Activated CD8-positive, alpha-beta memory T cell treated with anti-CD3 and anti-CD28 coated beads for 4 hours (primary cell): ENCODE measurements around the gene HMG20B.
A peak's percentile ranks its signal among the peaks of the same experiment; 100 is the strongest.

ENCODE experiments used
- DNase-seq, 2 donors: peaks; one replicate each; pipeline ENCODE4 v3.0.0-alpha.2; 2020; ENCODE audit warnings: low read depth in 2 of 2

HMG20B gene

GRCh38 chr19:3607303-3608078, 34.7 kb downstream of the HMG20B start:
- DNase-seq: no peak

- DNase-seq: no peak
These were observed 35.4 kb downstream of the HMG20B start for GRCh38 chr19:3608079-3608641.

- no peak for DNase-seq
These were observed 36.1 kb downstream of the HMG20B start for GRCh38 chr19:3608750-3609322.

- DNase-seq: no peak
These were observed 37.3 kb downstream of the HMG20B start for GRCh38 chr19:3609779-3610719.

- DNase-seq: no peak
These were observed 38.3 kb downstream of the HMG20B start for GRCh38 chr19:3610745-3611717.

GRCh38 chr19:3611841-3612240, 39.1 kb downstream of the HMG20B start:
- DNase-seq: no peak

DNA sequence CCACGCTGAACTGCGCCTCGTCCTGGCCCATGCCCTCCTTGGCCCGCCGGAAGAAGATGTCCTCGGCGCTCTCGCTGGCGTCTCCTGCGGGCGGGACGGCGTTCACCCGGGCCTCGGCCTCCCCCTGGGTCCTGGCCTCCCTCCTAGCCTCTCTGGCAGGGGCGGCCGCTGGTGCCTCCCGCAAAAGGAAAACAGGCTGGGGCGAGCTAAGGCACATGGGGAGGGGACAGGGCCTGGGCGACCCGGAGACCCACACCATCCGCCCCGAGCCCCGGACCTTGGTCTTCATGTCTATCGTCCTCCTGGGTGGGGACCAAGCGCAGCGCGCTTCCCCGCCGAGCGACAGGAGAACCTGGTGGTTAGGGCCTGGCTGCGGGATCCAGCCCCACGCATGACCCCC, 39.6 kb downstream of the HMG20B start:
- no peak for DNase-seq

- no peak for DNase-seq
These were observed 40.4 kb downstream of the HMG20B start for GRCh38 chr19:3612901-3613741.

DNA sequence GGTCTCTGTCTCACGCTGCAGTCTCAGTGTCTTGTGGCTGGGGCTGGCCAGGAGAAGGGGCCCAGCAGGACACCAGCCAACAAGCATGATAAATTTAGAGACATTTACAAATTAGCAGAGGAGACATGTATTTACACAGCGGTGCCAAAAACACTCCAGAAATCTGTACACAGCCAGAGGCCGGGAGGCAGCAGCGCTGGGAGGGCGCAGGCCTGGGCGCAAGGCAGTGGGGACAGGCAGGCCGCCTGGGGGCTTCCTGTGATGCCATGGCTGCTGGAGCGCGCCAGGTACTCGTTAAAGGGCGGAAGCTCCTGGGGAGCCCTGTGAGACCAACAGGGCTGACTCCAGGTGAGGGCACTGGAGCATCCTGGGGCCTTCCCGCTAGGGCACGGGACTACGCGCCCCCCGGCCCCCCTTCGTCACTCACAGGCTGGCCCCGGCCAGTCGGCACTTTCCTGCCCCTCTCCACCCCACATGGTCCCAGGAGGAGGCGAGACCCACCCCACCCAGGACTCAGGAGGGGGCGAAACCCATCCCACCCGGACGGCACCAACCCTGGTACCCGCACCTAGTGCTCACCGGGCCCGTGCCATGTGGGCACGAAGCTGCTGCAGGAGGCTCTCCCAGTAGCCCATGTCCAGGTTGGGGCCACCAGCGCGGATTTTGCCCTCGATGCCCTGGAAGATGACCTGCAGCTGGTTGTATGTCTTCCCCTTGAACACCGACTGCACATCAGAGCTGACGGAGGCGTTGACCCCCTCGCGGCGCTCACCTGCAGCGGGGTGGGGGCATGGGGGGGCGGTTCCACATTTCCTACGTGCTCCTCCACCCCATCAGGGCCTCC, 41.3 kb downstream of the HMG20B start:
- no peak for DNase-seq

- DNase-seq: no peak
These were observed 42.2 kb downstream of the HMG20B start for GRCh38 chr19:3614858-3615505.

DNA sequence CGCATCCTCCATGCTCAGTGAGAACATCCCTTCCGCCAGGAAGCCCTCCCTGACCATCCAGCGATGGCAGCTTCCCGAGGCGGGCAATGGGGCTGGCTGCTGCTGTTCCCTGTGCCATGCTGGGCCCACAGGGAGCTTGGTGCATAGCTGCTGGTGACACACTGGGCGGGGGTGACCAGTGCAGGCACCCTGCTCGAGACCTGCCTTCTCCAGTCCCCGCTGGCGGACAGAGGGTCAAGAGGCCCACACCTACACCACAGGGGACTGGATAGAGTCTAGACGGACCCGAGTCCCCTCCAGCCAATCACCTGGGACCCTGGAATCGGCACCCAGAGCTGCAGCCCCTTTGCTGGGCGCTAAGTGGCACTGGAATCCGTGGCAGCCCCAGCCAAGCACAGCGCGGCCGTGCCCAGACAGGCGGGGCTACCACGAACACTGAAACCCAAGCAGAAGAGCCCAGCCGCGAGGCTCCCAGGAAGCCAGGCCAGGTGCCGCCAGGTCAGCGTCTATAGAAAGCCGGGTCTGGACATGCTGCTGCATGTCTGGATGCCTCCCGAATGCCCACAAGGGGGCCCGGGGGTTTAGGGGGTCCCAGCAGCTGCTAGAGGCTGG, 42.9 kb downstream of the HMG20B start:
- DNase-seq: no peak

DNA sequence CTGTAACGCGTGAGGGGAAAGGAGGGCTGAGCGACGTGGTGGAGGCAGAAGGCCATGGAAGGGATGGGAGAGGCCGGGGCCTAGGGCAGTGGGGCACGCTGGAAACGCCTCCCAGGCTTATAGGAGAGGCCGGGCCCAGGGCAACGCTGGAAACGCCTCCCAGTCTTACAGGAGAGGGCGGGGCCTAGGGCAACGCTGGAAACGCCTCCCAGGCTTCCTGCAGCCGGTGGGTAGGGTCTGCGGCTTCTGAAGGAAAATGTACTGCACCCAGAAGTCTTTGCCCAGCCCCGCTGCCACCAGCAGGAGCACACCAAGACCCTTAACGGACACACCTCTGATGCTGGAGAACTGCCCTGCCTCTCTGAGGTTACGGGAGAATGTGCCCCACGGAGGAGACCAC, 44.7 kb downstream of the HMG20B start:
- no peak for DNase-seq

DNA sequence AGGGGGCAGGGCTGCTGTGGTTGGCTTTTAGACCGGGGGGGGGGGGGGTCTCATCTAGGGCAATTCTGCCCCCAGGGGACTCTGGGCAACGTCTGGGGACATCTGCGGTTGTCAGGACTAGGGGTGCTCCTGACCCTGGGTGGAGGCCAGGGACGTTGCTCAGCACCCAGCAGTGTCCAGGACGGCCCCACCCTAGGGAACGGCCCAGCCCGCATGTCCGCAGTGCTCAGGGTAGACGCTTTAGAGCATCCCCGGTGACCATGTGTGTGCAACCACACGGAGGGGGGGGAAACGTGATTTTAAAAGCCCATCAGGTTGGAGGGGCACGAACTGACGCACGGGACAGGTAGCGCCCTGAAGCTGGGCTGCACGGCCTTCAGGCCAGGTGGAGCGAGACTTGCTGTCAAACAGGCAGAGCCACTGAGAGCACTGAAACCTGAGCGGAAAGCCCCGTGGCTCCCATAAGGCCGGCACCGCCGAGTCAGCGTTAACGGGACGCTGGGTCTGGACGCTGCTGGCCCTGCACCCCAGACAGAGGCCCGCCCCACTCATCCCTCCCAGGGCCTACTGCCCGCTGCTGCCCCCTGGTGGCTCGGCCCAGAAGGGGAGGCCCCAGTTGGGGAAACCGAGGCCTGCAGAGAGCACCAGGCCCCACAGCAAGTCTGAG, 45.5 kb downstream of the HMG20B start:
- DNase-seq: peak in 1 of 2 donors; percentile 31

GRCh38 chr19:3618811-3619630, 46.3 kb downstream of the HMG20B start:
- DNase-seq: no peak

GRCh38 chr19:3619631-3620012, 46.9 kb downstream of the HMG20B start:
- no peak for DNase-seq

DNA sequence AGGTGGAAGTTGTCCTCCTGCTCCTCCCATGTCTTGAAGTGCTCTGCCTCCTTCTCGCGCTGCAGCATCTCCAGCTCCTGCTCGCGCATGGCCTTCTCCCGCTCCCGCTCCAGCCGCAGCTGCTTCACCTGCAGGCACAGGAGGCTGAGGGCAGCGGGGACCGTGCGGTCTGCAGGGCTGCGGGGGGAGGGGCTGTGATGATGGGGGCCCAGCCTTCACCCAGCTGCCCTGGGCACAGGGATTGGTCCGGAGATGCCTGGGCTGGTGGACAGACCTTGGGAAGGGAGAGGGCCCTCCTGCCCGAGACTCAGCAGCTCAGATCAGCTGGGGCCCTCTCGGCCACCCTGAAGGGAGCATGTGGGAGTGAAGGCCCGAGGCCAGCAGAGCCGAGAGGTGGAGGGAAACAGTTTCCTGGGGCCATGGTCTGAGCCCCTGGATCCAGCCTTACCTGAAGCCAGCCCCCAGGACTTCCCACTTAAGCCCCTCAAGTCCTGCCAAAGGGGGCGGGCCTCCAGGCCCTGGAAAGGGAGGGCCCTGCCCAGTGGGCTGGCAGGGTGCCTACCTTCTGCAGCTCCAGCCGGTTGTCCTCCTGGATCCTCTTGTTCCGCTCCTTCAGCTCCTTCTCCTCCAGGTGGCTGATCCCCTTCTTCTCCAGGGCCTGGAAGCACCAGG, 47.5 kb downstream of the HMG20B start:
- no peak for DNase-seq
